ENCODE measurements around the gene HSH2D.
"Not testable (repeated sequence)": the region's sequence is repeated elsewhere in the genome, so short reads cannot be mapped to it uniquely, and the experiment has no call there.

HSH2D gene

DNA sequence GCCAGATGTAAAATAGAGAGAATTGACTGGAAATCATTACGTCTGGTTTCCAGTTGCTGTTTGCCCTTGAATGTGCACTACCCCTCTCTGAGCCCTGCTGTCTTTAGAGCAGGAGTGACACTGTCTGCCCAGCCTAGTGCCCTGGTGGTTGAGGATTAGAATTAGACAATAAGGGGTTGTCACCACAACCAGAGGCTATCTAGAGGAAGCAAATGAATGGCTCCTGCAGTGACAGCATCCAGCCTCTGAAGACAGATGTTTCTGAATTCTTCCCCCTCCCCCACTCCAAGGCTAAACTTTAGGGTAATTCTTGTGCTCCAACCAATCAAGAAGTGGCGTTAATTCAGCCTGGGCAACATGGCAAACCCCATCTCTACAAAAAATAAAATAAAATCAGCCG is 29.8 kb upstream of the HSH2D start:
- no peaks in the 10 kb centered on the region for H3K27me3 Mint-ChIP-seq

GRCh38 chr19:16115301-16116039 is 28.0 kb upstream of the HSH2D start:
- Mint-ChIP-seq H3K4me3 (no peak overlapping the region), H3K4me1 (peaks cover 81% of the 10 kb centered on the region), H3K27me3 (no peaks in the 10 kb centered on the region), H3K27ac (peak overlapping the region in 1 of 2 donors; percentile 42), H3K9me3 (no peaks in the 10 kb centered on the region)
- DNase-seq: no peak
- no peak for ATAC-seq

More for the DNA sequence above, 29.8 kb upstream of the HSH2D start:
- no peaks in the 10 kb centered on the region for H3K9me3 Mint-ChIP-seq
- H3K4me3 Mint-ChIP-seq: peak overlapping the region; percentile 24 to 26
- H3K27ac Mint-ChIP-seq: no peak overlapping the region
- H3K4me1 Mint-ChIP-seq: peaks cover 67% of the 10 kb centered on the region
- ATAC-seq: no peak
- DNase-seq: no peak

DNA sequence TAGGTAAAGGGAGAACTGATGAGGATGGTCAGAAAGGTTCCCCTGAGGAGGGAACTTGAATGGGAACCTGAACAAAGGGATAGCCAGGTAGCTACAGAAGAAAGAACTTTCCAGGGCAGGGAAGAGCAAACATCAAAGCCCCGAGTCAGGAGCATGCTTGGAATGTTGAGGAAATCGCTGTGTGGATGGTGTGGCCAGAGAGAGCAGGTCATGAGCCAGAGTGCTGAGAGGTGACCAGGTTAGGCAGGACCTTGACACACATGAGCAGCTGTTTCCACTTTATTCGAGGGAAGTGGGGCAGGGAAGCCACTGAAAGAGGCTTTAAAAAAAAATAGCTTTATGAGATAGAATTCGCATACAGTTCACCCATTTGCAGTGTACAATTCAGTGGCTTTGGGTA is 27.4 kb upstream of the HSH2D start:
- ATAC-seq (no peak), DNase-seq (no peak)
- no peaks in the 10 kb centered on the region for H3K27me3 Mint-ChIP-seq
- H3K27ac Mint-ChIP-seq: peak overlapping the region in 1 of 2 donors; percentile 9
- no peaks in the 10 kb centered on the region for H3K9me3 Mint-ChIP-seq
- peaks cover 78% of the 10 kb centered on the region for H3K4me1 Mint-ChIP-seq
- no peak overlapping the region for H3K4me3 Mint-ChIP-seq

GRCh38 chr19:16117594-16118033 is 25.9 kb upstream of the HSH2D start:
- Mint-ChIP-seq H3K27me3 (no peaks in the 10 kb centered on the region), H3K4me3 (peak overlapping the region; percentile 19 to 31), H3K27ac (peak overlapping the region in 1 of 2 donors; percentile 81), H3K4me1 (peaks cover 64% of the 10 kb centered on the region), H3K9me3 (no peaks in the 10 kb centered on the region)
- no peak for DNase-seq
- no peak for ATAC-seq

GRCh38 chr19:16118489-16119033 is 24.9 kb upstream of the HSH2D start:
- Mint-ChIP-seq H3K4me3 (peak overlapping the region; percentile 19 to 31), H3K4me1 (peaks cover 57% of the 10 kb centered on the region), H3K27me3 (no peaks in the 10 kb centered on the region), H3K9me3 (no peaks in the 10 kb centered on the region), H3K27ac (peak overlapping the region in 1 of 2 donors; percentile 60)
- DNase-seq (peak; percentile 18 to 39), ATAC-seq (peak; percentile 79)

GRCh38 chr19:16119075-16119857 is 24.2 kb upstream of the HSH2D start:
- DNase-seq: peak in 1 of 2 donors; percentile 57
- peak; percentile 83 for ATAC-seq
- H3K9me3 Mint-ChIP-seq, H3K27me3 Mint-ChIP-seq: not testable (repeated sequence)
- peak overlapping the region; percentile 67 to 82 for H3K27ac Mint-ChIP-seq
- H3K4me3 Mint-ChIP-seq: peak overlapping the region; percentile 19 to 53
- H3K4me1 Mint-ChIP-seq: peaks cover 52% of the 10 kb centered on the region

DNA sequence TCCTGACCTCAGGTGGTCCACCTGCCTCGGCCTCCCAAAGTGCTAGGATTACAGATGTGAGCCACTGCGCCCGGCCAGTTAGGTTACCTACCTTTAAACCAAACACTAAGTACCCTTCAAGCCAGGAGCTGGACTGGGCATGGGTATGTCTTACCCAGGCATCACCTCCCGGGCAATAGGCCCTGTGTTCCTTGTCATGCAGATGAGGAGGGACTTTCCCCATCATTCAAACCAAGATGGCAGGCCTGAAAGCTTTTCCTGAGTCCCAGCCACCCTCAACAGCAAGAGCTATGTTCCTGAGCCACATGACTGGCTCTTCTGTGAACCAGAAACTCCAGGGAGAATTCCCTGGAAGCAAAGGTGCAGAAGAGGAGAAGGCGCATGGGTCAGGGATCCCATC is 22.3 kb upstream of the HSH2D start:
- H3K27me3 Mint-ChIP-seq: no peaks in the 10 kb centered on the region
- H3K4me3 Mint-ChIP-seq: no peak overlapping the region
- ATAC-seq (no peak), DNase-seq (no peak)
- no peak overlapping the region for H3K27ac Mint-ChIP-seq
- H3K4me1 Mint-ChIP-seq: peaks cover 37% of the 10 kb centered on the region
- no peaks in the 10 kb centered on the region for H3K9me3 Mint-ChIP-seq

DNA sequence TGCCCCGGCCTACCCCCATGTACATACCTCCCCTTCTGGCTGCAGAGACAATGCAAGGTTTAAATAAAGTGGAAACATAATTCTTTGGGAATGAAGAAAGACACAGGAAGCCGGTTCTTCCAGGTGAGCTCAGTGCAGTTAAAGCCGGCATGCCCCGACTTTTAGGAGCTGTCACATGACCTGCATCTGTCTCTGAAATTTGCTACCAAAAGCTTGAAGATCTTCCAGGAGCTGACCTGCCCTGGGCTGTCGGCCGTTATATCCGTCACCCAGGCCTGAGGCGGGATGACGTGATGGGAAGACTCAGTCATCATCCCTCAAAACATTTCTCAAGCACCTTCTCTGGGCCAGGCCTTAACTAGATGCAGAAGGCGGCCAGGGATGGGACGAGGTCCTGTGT is 21.5 kb upstream of the HSH2D start:
- ATAC-seq: no peak

GRCh38 chr19:16124953-16125352 is 18.5 kb upstream of the HSH2D start:
- H3K9me3 Mint-ChIP-seq: no peaks in the 10 kb centered on the region
- peaks cover 2% of the 10 kb centered on the region for H3K4me1 Mint-ChIP-seq
- ATAC-seq: no peak
- no peaks in the 10 kb centered on the region for H3K27me3 Mint-ChIP-seq
- no peak overlapping the region for H3K4me3 Mint-ChIP-seq
- peak overlapping the region in 1 of 2 donors; percentile 33 for H3K27ac Mint-ChIP-seq
- DNase-seq: no peak

More for the DNA sequence above, 21.5 kb upstream of the HSH2D start:
- Mint-ChIP-seq H3K4me1 (peaks cover 32% of the 10 kb centered on the region), H3K27ac (no peak overlapping the region), H3K9me3 (no peaks in the 10 kb centered on the region), H3K4me3 (no peak overlapping the region), H3K27me3 (no peaks in the 10 kb centered on the region)
- DNase-seq: no peak

DNA sequence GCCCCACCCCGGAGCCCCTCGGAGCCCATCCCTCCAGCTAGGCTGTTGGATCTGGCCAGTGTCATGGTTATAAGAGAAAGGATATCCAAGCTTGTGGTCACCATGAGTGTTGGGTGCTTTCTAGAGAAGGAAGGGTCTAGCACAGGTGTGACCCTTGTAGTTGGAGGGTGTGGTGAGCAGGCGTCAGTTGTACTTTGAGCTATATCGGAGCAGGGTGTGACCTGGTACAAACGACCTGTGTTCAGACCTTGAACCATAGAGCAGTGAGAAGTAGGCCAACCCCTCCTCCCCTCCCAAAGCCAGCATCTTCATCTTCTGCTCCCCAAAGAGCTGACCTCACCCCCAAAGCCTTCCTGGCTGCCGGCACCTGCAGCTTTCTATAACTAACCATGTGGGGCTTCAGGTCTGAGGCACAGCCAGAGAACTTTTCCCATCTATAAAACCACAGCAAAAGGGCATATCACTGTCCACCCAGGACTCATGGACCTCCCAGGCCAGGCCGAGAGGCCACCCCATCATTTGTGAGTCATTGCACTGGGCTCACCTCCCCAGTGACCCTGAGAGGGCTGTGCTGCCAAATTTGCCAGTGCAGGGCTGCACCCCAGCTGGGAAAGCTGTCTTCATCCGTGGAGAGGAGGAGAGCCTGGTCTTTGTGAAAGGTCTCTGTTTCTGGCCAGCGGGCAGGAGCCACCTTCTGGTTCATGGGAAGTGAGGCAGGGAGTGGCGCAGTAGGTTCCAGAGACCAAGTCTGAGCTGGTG is 17.6 kb upstream of the HSH2D start:
- H3K27me3 Mint-ChIP-seq: no peaks in the 10 kb centered on the region
- DNase-seq: no peak
- H3K9me3 Mint-ChIP-seq: peaks cover under 1 to 1% of the 10 kb centered on the region in 2 donors
- no peak for ATAC-seq
- peak overlapping the region in 1 of 2 donors; percentile 59 for H3K27ac Mint-ChIP-seq
- H3K4me3 Mint-ChIP-seq: no peak overlapping the region
- no peaks in the 10 kb centered on the region for H3K4me1 Mint-ChIP-seq

GRCh38 chr19:16127080-16127479 is 16.4 kb upstream of the HSH2D start:
- Mint-ChIP-seq H3K4me3 (no peak overlapping the region), H3K27ac (no peak overlapping the region), H3K4me1 (no peaks in the 10 kb centered on the region), H3K27me3 (no peaks in the 10 kb centered on the region), H3K9me3 (peaks cover 11 to 13% of the 10 kb centered on the region in 2 donors)
- ATAC-seq: no peak
- DNase-seq: no peak

DNA sequence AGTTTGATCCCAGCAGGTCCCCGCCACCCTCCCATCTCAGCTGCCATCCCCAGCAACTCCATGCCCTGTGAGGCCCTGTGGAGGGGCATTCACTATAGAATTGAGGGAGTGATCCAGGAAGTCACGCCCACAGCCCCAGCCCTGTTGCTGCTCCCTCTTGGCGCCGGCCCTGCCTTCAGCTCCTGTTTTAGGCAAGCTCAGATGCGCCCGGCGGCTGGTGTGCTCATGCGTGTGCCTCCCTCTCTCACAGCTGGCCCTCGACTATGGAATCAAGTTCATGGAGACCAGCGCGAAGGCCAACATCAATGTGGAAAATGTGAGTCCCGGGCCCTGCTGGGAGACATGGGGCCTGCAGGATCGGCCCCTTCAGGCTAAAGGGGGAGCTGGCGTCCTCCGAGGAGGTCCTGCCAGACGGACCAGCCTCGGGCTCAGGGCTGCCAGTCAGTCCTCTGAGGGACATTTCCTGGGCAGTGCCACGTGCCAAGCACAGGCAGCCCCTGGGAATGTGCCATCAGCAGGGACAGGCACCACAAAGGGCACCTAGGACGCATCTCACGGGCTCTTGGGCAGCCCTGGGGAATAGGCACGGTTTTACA is 15.6 kb upstream of the HSH2D start:
- Mint-ChIP-seq H3K4me3 (no peak overlapping the region), H3K27me3 (no peaks in the 10 kb centered on the region), H3K4me1 (no peaks in the 10 kb centered on the region), H3K27ac (no peak overlapping the region), H3K9me3 (peaks cover 11 to 13% of the 10 kb centered on the region in 2 donors)
- ATAC-seq: no peak
- DNase-seq: no peak

DNA sequence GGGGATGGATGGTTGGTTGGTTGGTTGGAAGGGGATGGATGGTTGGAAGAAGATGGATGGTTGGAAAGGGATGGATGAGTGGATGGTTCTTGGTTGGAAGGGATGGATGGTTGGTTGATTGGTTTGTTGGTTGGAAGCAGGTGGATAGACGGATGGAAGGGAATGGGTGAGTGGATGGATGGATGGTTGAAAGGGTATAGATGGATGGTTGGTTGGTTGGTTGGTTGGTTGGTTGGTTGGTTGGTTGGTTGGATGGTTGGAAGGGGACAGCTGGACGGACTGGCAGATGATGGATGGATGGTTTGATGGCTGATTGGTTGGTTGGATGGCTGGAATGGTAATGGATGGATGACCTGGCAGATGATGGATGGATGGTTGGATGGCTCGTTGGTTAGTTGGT is 11.8 kb upstream of the HSH2D start:
- H3K27ac Mint-ChIP-seq: peak overlapping the region in 1 of 2 donors; percentile 59
- H3K4me3 Mint-ChIP-seq: no peak overlapping the region
- DNase-seq: no peak
- H3K27me3 Mint-ChIP-seq: no peaks in the 10 kb centered on the region
- no peaks in the 10 kb centered on the region for H3K4me1 Mint-ChIP-seq
- no peak for ATAC-seq
- peaks cover 11 to 13% of the 10 kb centered on the region in 2 donors for H3K9me3 Mint-ChIP-seq

DNA sequence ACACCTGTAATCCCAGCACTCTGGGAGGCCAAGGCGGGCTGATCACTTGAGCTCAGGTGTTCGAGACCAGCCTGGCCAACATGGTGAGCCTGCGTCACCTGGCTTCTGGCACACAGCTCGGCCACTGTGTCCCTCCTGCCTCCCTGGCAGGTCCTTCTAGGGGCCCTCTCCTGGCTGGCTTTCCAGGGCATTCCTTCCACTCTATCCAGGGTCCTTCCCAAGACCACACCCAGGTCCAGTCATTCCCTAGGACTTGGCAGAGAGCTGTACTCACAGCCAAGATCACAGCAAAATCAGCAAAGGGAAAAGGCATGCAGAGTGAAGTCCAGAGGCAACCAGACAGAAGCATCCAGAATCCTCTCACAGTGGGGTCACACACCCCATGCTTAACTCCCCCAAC is 9.7 kb upstream of the HSH2D start:
- H3K9me3 Mint-ChIP-seq: peaks cover 11 to 13% of the 10 kb centered on the region in 2 donors
- no peaks in the 10 kb centered on the region for H3K27me3 Mint-ChIP-seq
- ATAC-seq (no peak), DNase-seq (no peak)
- no peaks in the 10 kb centered on the region for H3K4me1 Mint-ChIP-seq
- H3K4me3 Mint-ChIP-seq: no peak overlapping the region
- no peak overlapping the region for H3K27ac Mint-ChIP-seq

DNA sequence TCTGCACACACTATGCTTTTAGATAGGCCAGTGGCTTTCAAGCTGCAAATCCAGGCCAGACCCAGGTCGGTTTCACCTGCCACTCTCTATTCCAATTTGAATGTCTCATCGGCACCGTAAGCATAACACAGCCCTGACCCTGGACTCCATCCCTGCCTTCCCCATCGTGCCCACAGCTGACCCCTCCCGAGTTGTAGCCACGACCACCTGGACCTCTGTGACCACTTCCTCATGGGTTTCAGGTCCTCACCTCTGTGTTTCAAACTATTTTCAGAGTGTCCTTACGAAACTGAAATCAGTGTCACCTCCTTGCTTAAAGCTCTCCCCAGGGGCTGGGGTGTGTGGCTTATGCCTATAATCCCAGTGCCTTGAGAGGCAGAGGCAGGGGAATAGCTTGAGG is 9.0 kb upstream of the HSH2D start:
- Mint-ChIP-seq H3K4me3 (no peak overlapping the region), H3K9me3 (peaks cover 11 to 13% of the 10 kb centered on the region in 2 donors), H3K27me3 (no peaks in the 10 kb centered on the region), H3K4me1 (peaks cover under 1% of the 10 kb centered on the region), H3K27ac (no peak overlapping the region)
- ATAC-seq: no peak
- no peak for DNase-seq

Data from stimulated activated naive CD8-positive, alpha-beta T cell treated with anti-CD3 and anti-CD28 coated beads, Interleukin-15, amount 100 ng/mL, for 72 hours (primary cell).